GM15510 (cell line): ENCODE results near the gene PLCL1.

ENCODE experiments used
- POLR2A ChIP-seq: IDR thresholded peaks from 3 replicates; pipeline ENCODE4 v1.6.1; 2011; ENCODE audit warnings: borderline replicate concordance; ENCODE audit not compliant: insufficient read length; ENCODE audit errors: extremely low read depth

PLCL1 gene

GRCh38 chr2:197934934-197935289, 130.5 kb downstream of the PLCL1 start:
- no peak for TF ChIP-seq POLR2A

GRCh38 chr2:197937814-197938213, 133.4 kb downstream of the PLCL1 start:
- no peak for TF ChIP-seq POLR2A

GRCh38 chr2:197938555-197938954, 134.2 kb downstream of the PLCL1 start:
- no peak for TF ChIP-seq POLR2A

- TF ChIP-seq POLR2A, result no peak
Observed at GRCh38 chr2:197939787-197940186, 135.4 kb downstream of the PLCL1 start.

GRCh38 chr2:197940382-197940781, 136.0 kb downstream of the PLCL1 start:
- TF ChIP-seq POLR2A, result no peak

GRCh38 chr2:197941715-197942114, 137.3 kb downstream of the PLCL1 start:
- no peak for TF ChIP-seq POLR2A

GRCh38 chr2:197943731-197944130, 139.3 kb downstream of the PLCL1 start:
- TF ChIP-seq POLR2A, result no peak

- TF ChIP-seq POLR2A, result no peak
Observed at GRCh38 chr2:197944416-197945096, 140.2 kb downstream of the PLCL1 start.

- no peak for TF ChIP-seq POLR2A
Observed at GRCh38 chr2:197946562-197946961, 142.2 kb downstream of the PLCL1 start.

GRCh38 chr2:197947219-197947757, 142.9 kb downstream of the PLCL1 start:
- TF ChIP-seq POLR2A, result no peak

- no peak for TF ChIP-seq POLR2A
Observed at GRCh38 chr2:197949224-197949623, 144.8 kb downstream of the PLCL1 start.

- TF ChIP-seq POLR2A, result no peak
Observed at GRCh38 chr2:197950006-197950405, 145.6 kb downstream of the PLCL1 start.

GRCh38 chr2:197950724-197951123, 146.3 kb downstream of the PLCL1 start:
- no peak for TF ChIP-seq POLR2A

GRCh38 chr2:197952540-197953202, 148.3 kb downstream of the PLCL1 start:
- TF ChIP-seq POLR2A, result no peak

- no peak for TF ChIP-seq POLR2A
Observed at GRCh38 chr2:197954328-197954727, 149.9 kb downstream of the PLCL1 start.

- no peak for TF ChIP-seq POLR2A
Observed at GRCh38 chr2:197958592-197959150, 154.3 kb downstream of the PLCL1 start.

GRCh38 chr2:197959383-197959782, 155.0 kb downstream of the PLCL1 start:
- no peak for TF ChIP-seq POLR2A

GRCh38 chr2:197960786-197961185, 156.4 kb downstream of the PLCL1 start:
- TF ChIP-seq POLR2A, result no peak
